Subcutaneous adipose tissue (tissue), 4 donors: ENCODE measurements around the gene ODF2L. TPM values are rescaled to one million over a fixed set of nuclear protein-coding genes. Genes with fewer than 3 reads are reported as not detected.

Experiments
- CTCF ChIP-seq: fragments of 450-650 bp; IDR thresholded peaks from one replicate; pipeline ENCODE4 v1.5.1; 2016; ENCODE audit warnings: low read depth, mild to moderate bottlenecking, control low read depth, antibody characterized with exemption, moderate library complexity
- total RNA-seq, 4 donors: library from RNA; depleted of rRNA; stranded (reverse); fragments of >200 nt; gene quantifications; one replicate each; pipeline ENCODE4 v1.1.0, GENCODE V29; 2016

The ODF2L gene
- total RNA-seq, 4 donors from 2014 or later = 42.7 to 140 (median 71.8) TPM

GRCh38 chr1:86345042-86345441 lies 51.1 kb downstream of the ODF2L start:
- TF ChIP-seq CTCF = no peak

- no peak for TF ChIP-seq CTCF
These were observed 56.2 kb downstream of the ODF2L start for GRCh38 chr1:86339906-86340305.

GRCh38 chr1:86339014-86339812 lies 56.9 kb downstream of the ODF2L start:
- no peak for TF ChIP-seq CTCF

DNA sequence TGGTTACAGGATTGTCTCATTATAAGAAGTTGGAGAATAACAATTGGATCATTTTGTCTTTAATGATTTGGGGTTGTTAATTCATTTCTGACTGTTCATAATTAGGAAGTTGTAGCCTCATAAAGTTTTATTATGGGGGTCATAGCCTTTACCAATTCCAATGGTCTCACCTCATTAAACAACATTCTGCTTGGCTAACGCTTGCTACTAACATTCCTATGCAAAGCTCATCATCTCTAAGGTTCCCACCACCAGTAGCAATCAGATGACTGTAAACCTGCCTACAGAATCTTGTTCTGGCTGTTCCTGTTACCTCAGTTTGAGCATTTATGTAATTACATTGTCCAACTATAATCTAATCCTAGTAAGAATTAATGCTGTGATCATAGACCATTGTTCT lies 60.2 kb downstream of the ODF2L start:
- TF ChIP-seq CTCF = no peak

GRCh38 chr1:86325264-86325663 lies 70.9 kb downstream of the ODF2L start:
- TF ChIP-seq CTCF = no peak

GRCh38 chr1:86324130-86324822 lies 71.8 kb downstream of the ODF2L start:
- no peak for TF ChIP-seq CTCF

DNA sequence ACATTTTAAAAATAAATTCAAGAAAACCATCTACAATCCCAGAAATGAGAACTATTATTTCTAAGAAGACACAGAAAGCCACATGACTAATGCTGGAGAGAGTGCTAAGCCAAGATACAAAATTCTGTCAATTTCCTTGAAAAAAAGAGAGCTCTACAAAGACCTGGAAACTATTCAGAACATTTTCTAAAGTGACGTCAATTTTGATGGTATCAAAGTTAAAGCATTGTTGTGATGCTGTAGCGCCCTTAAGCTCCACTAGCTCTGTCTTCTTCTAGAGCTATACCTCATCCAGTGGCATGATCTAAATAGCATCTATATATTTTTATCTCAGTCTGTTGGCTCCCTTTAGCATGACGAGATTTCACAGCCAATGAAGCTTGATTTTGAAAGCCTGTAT lies 73.9 kb downstream of the ODF2L start:
- TF ChIP-seq CTCF = no peak
